ENCODE results near the gene GPRC5D. TPM values are rescaled to one million over a fixed set of nuclear protein-coding genes. Genes with fewer than 3 reads are reported as not detected.

GPRC5D gene
- total RNA-seq, result not detected

DNA sequence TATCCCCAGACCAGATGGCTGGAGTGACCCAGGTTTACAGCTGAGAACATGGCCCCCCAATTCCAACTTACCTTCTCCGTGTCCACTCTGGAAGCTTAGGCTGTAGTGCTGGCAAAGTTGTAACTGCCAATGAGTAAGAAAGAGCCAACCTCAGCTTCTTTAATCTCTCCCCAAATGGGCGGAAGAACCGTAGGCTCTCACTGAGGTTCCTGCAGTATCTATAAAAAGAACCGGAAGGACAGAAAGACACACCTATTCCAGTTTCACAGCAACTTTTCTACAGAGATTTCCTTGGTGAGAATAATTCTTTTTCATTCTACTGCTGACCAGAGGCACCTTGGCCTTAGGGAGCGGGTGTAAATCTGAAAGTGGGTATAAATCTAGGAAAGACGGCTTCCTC is at the start of gene GPRC5D:
Gene GPRC5D, minus strand, starts transcription at position 135 of the 400 bp plus-strand sequence. CDS start 1,786 bp downstream, outside the sequence.

DNA sequence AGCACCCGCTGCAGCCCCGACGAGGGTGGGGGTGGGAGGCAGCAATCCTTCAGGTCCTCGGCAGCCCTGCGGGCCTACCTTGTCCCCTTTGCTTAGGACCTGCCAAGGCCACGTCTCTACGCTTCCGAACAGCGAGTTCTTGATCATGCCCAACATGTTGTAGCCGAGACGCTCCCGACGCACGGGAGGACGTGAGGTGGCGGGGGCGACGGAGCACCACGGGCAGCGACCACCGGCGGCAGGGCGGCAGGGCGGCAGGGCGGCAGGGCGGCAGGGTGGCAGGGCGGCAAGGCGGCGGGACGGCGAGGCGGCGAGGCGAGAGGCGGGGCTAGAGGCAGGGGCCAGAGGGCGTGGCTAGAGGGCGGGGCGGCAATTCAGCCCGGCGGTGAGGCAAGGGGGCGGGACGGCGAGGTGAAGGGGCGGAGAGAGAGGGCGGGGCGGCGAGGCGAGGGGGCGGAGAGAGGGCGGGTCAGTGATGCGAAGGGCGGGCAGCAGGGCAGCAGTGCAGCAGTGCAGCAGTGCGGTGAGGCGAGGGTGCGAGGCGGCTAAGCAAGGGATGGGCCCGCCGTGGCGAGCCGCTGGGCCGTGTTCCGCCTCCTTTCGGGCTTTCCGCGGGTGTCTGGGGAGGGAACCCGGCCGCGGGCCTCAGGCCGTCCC is 48.1 kb upstream of the GPRC5D start, which contains the start of gene HEBP1:
Gene HEBP1, minus strand, starts transcription at position 307 of the 657 bp plus-strand sequence. Its CDS starts 151 bp downstream, at position 156.

DNA sequence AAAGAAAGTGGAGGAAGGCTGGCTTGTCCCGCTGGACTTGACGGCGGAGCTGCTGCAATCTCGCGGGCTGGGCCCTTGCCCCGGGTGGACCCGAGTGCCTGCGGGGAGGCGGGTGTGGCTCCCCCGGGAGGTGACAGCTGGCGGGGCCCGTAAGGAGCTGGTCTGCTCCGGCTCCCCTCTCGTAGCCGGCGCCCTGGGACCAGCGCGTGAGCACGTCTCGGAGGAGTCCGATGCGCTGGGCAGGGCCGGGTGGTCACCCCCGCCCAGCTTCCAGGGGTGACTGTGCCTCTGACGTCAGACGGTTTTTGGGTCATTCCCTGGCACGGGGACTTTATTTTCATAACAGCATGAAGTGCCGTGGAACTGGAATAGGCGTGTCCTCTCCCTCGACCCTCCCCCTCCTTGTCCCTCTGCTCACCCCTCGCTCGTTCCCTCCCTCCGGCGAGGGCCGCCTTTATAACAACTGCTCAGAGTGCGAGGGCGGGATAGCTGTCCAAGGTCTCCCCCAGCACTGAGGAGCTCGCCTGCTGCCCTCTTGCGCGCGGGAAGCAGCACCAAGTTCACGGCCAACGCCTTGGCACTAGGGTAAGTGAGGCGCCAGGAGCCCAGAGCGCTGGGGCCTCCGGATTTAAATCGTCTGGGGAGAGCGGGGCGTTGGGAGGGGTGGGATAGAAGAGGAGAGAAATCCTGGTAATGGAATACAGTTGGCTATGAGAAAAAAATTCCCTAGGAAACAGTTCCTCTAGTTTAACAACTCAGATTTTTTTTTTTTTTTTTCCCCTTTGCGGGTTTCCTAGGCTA is 60.7 kb downstream of the GPRC5D start, which contains the start of gene GPRC5A:
Gene GPRC5A, plus strand, starts transcription at position 483 of the 801 bp plus-strand sequence. CDS start 16,688 bp downstream, outside the sequence.

Small RNA genes lying within 50 kb of the gene (small RNA-seq; reads per million reads assigned to genes)
- gene RF00604, result 7.4 reads per million, percentile 93 among the genes with 10 or more reads in this experiment

Other genes starting within 250 kb of the GPRC5D start
- gene CDKN1B, start 234.8 kb downstream of the GPRC5D start, total RNA-seq, result 86.5 TPM
- gene APOLD1, start 166.5 kb downstream of the GPRC5D start, total RNA-seq, result 26.1 TPM
- 57.2 TPM for gene DDX47, start 138.8 kb downstream of the GPRC5D start, total RNA-seq
- gene GPRC5A, start 60.6 kb downstream of the GPRC5D start, total RNA-seq, result 0.23 TPM
- gene HEBP1, start 48.1 kb upstream of the GPRC5D start, total RNA-seq, result 5.8 TPM
- 62.3 TPM for gene FAM234B, start 92.2 kb upstream of the GPRC5D start, total RNA-seq
- 0.23 TPM for gene GSG1, start 151.5 kb upstream of the GPRC5D start, total RNA-seq
- 5.3 TPM for gene EMP1, start 244.6 kb upstream of the GPRC5D start, total RNA-seq